PFSK-1 (cell line): Measurements from ENCODE around the gene HNRNPF.

Source experiments
- FOXP2 ChIP-seq: optimal IDR thresholded peaks from 2 replicates; pipeline ENCODE3; 2011; ENCODE audit warnings: borderline replicate concordance, control low read depth, inconsistent platforms; ENCODE audit not compliant: insufficient read depth; ENCODE audit errors: extremely low read length, extremely low read depth
- POLR2AphosphoS5 ChIP-seq: IDR thresholded peaks from 2 replicates; pipeline ENCODE4 v1.6.1; 2012; ENCODE audit warnings: low read depth, mild to moderate bottlenecking, control low read depth, low read length, moderate library complexity
- REST ChIP-seq, 2 experiments: IDR thresholded peaks; 2 replicates each; pipeline versions ENCODE4 v1.6.1 to v1.8.0; 2011 to 2012; ENCODE audit warnings: low read depth in 2 of 2, low read length in 2 of 2, control low read depth in 1 of 2, inconsistent platforms in 1 of 2, mild to moderate bottlenecking in 1 of 2, moderate library complexity in 1 of 2; ENCODE audit not compliant: insufficient read depth in 1 of 2
- SIN3A ChIP-seq: IDR thresholded peaks from 2 replicates; pipeline ENCODE4 v1.6.1; 2012; ENCODE audit warnings: mild to moderate bottlenecking, low read length, moderate library complexity, borderline replicate concordance; ENCODE audit not compliant: insufficient read depth
- TAF1 ChIP-seq: IDR thresholded peaks from 2 replicates; pipeline ENCODE4 v1.6.1; 2012; ENCODE audit warnings: low read length, control low read depth, borderline replicate concordance; ENCODE audit not compliant: insufficient read depth

- no peak for TF ChIP-seq POLR2AphosphoS5
- TF ChIP-seq SIN3A: no peak
- TF ChIP-seq TAF1: no peak
- TF ChIP-seq REST (IDR thresholded peaks at IDR 0.05; ENCODE audit: insufficient read depth in 1 of 2, low read depth in 2 of 2, low read length in 2 of 2): no peak
- no peak for TF ChIP-seq FOXP2
Measured at GRCh38 chr10:43340101-43340500, 68.9 kb downstream of the HNRNPF start.
